ENCODE data around the gene USH2A. TPM values are rescaled to one million over a fixed set of nuclear protein-coding genes. Genes with fewer than 3 reads are reported as not detected.

USH2A gene
- total RNA-seq, 3 donors from 2014 or later, result not detected

DNA sequence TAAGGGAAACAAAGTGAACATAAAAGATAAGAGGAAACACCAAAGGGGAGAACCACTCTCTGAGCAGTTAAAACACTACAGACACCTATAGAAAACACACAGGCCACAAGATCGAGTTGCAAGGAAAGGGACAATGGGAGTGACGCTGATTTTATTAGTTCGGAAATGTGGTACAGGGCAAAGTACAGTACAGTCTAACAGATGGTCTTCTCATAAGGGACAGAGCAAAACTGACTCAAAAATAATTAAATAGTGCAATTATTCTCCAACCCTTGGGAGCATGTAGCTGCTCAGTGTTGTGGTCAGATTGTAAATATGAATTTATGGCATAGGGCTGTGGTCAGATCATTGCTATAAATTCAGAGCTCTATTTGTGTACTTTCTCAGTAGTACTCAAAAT is 352.0 kb downstream of the USH2A start:
- no peak overlapping the region for H3K4me3 Mint-ChIP-seq
- no peaks in the 10 kb centered on the region for H3K27me3 Mint-ChIP-seq (ENCODE audit: low read depth)
- H3K4me1 Mint-ChIP-seq (ENCODE audit: low read depth), result no peaks in the 10 kb centered on the region
- ATAC-seq (no peak), DNase-seq (no peak)
- peaks cover 12% of the 10 kb centered on the region for H3K9me3 Mint-ChIP-seq
- H3K36me3 Mint-ChIP-seq (ENCODE audit: insufficient read depth), result no peaks in the 10 kb centered on the region

- no peaks in the 10 kb centered on the region for H3K36me3 Mint-ChIP-seq (ENCODE audit: insufficient read depth)
- H3K9me3 Mint-ChIP-seq, result peaks cover 21% of the 10 kb centered on the region
- DNase-seq (no peak), ATAC-seq (no peak)
- no peaks in the 10 kb centered on the region for H3K27me3 Mint-ChIP-seq (ENCODE audit: low read depth)
- no peak overlapping the region for H3K4me3 Mint-ChIP-seq
- no peaks in the 10 kb centered on the region for H3K4me1 Mint-ChIP-seq (ENCODE audit: low read depth)
Measured at GRCh38 chr1:216064643-216065042, 358.6 kb downstream of the USH2A start.

DNA sequence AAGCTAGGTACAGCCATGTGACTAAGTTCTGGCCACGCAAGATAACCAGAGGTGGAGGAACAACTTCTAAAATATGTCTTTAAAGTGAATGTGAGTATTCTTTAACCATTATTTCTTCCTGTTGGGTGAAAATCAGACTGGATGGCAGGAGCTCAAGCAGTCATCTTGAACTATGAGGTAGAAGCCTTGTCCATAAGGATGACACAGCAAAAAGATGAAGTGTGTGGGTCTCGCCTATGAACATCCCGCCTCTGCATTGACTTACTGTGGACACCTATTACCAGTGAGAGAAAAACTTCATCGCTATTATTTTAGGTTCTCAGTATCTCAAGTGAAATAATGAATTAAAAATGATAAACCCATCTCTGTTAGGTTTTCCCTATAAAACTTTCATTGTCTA is 365.3 kb downstream of the USH2A start:
- Mint-ChIP-seq H3K4me1 (ENCODE audit: low read depth) (no peaks in the 10 kb centered on the region), H3K36me3 (ENCODE audit: insufficient read depth) (no peaks in the 10 kb centered on the region), H3K9me3 (peaks cover 14% of the 10 kb centered on the region), H3K27me3 (ENCODE audit: low read depth) (no peaks in the 10 kb centered on the region), H3K4me3 (no peak overlapping the region)
- DNase-seq, result no peak
- no peak for ATAC-seq

DNA sequence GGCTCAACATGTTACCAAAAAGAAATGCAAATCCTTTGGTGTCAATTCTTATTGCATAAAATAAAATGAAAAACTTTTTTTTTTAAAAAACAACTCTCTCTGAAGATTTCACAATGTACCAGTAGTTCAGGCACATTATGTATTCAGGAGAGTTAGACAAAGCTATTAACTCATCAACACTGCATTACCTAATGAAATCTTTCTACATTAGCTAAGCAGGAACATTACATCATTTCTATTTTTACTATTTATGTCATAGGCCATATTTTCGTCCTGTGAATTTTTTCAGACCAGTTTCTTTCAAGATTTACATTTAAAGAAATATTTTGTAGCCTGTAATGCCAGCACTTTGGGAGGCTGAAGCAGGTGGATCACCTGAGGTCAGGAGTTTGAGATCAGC is 366.2 kb downstream of the USH2A start:
- H3K9me3 Mint-ChIP-seq, result peaks cover 8% of the 10 kb centered on the region

GRCh38 chr1:216055004-216055403 is 368.2 kb downstream of the USH2A start:
- H3K9me3 Mint-ChIP-seq, result peaks cover 13% of the 10 kb centered on the region
- DNase-seq, result no peak
- no peak for ATAC-seq
- H3K4me3 Mint-ChIP-seq, result no peak overlapping the region
- H3K27me3 Mint-ChIP-seq (ENCODE audit: low read depth), result no peaks in the 10 kb centered on the region
- H3K36me3 Mint-ChIP-seq (ENCODE audit: insufficient read depth), result no peaks in the 10 kb centered on the region
- no peaks in the 10 kb centered on the region for H3K4me1 Mint-ChIP-seq (ENCODE audit: low read depth)

More for the DNA sequence above, 366.2 kb downstream of the USH2A start:
- H3K27me3 Mint-ChIP-seq (ENCODE audit: low read depth), result no peaks in the 10 kb centered on the region
- DNase-seq (no peak), ATAC-seq (no peak)
- no peaks in the 10 kb centered on the region for H3K36me3 Mint-ChIP-seq (ENCODE audit: insufficient read depth)
- H3K4me1 Mint-ChIP-seq (ENCODE audit: low read depth), result no peaks in the 10 kb centered on the region
- no peak overlapping the region for H3K4me3 Mint-ChIP-seq

DNA sequence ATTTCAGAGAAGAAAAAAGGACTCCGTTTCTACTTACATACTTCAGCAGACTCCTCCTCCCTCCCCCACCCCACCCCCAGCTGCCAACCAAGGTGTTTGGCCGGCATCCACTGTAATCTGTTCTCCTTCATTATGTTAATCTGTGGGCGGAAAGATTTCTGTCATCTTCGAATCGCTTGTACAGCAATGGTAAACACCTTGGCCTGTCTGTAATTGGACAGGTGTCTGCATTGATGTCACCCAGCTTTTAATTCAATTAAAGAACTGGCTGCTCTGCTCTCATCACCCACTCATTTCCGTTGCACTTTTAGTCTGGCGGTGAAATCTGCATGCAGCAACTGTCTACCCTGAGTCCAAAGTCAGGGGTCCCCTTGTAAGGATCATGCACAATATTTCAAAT is 368.6 kb downstream of the USH2A start:
- DNase-seq, result no peak
- H3K4me3 Mint-ChIP-seq, result no peak overlapping the region
- H3K9me3 Mint-ChIP-seq, result peaks cover 17% of the 10 kb centered on the region
- no peaks in the 10 kb centered on the region for H3K4me1 Mint-ChIP-seq (ENCODE audit: low read depth)
- no peak for ATAC-seq
- H3K36me3 Mint-ChIP-seq (ENCODE audit: insufficient read depth), result no peaks in the 10 kb centered on the region
- H3K27me3 Mint-ChIP-seq (ENCODE audit: low read depth), result no peaks in the 10 kb centered on the region

DNA sequence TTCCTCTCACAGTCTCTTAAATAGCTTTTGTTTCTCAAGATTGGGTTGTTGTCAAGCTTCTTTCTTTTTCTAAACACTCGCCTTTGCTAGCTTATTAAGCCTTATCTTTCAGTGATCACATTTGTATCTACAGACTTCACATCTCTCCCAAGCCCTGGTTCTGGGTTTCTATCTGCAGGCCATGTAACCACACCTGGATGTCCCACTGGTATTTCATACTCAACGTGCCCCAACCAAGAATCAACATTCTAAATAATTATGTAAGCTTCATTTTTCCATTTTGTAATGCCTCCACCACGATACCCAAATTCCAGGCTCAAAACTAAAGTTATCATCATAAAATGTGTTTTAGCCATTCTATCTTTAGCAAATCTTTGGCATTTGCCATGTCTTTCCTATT is 372.2 kb downstream of the USH2A start:
- H3K4me1 Mint-ChIP-seq (ENCODE audit: low read depth), result no peaks in the 10 kb centered on the region
- ATAC-seq, result no peak
- H3K9me3 Mint-ChIP-seq, result peaks cover 13% of the 10 kb centered on the region
- no peaks in the 10 kb centered on the region for H3K27me3 Mint-ChIP-seq (ENCODE audit: low read depth)
- no peak overlapping the region for H3K4me3 Mint-ChIP-seq
- DNase-seq, result no peak
- no peaks in the 10 kb centered on the region for H3K36me3 Mint-ChIP-seq (ENCODE audit: insufficient read depth)

DNA sequence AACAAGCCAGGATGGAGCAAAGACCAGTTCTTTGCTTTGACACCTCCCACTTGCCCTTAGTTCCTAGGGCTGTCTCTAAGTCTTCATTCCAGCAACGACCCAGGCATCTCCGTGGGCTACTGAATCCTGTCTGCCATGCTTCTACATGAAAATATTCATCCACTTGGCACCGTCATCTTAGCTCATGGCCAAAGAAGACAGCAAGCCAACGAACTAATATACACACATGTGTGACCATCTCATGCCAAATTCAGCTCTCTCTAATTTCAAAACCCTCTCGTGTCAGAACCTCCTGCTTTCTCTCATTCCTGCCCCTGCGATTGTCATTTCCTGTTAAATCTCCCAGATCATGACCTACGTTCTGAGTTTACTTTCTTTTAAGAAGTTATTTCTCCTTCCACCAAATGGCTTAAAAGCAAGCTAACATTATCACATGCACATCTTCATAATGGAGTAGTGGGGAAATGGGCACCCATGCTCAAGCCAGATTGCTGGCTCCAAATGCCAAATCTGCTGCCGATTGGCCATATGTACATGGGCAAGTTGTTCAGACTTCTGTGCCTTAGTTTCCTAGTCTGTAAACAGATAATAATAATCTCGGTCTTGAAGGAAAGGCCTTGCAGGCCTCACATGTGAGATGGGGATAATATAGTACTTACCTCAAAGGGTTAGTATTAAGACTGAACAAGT is 373.4 kb downstream of the USH2A start:
- H3K4me3 Mint-ChIP-seq, result no peak overlapping the region
- DNase-seq, result no peak
- H3K27me3 Mint-ChIP-seq (ENCODE audit: low read depth), result no peaks in the 10 kb centered on the region
- ATAC-seq, result no peak
- no peaks in the 10 kb centered on the region for H3K36me3 Mint-ChIP-seq (ENCODE audit: insufficient read depth)
- H3K9me3 Mint-ChIP-seq, result peaks cover 13% of the 10 kb centered on the region
- no peaks in the 10 kb centered on the region for H3K4me1 Mint-ChIP-seq (ENCODE audit: low read depth)

DNA sequence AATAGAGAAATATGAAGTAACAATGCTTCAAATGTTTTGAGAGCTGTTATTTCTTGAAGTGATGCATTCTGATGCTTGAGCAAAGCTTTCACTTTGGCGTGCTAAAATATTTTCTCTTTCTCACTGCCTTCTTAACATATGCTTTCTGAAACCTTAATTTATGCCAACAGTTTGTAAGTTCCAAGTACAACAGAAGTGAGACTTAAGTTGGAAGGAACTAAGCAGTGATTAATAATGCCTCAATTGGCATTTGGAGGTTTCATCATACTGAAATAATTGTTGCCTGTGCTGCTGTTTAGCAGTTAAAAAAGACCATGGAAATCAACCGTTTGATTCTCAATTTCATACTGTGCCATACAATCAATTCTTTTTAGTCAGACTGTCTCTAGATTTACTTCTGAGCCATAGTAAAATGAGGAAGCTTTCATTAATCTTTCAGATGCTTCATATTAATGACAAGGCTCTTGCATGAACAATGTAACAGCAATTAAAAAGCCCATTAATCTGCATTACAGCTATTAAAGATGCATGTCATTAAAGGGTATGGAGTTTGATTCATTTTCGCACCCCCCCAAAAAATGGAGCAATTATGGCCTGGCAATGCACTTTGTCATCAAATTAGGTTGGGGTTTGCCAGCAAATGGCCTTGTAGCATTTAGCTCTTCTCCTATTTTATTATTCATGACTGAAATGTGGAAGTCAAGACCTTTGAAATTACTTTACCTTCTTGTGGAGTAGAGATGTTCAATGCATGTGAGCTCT is 375.3 kb downstream of the USH2A start:
- ATAC-seq (no peak), DNase-seq (no peak)
- peaks cover 18% of the 10 kb centered on the region for H3K9me3 Mint-ChIP-seq
- no peaks in the 10 kb centered on the region for H3K27me3 Mint-ChIP-seq (ENCODE audit: low read depth)
- no peaks in the 10 kb centered on the region for H3K4me1 Mint-ChIP-seq (ENCODE audit: low read depth)
- H3K36me3 Mint-ChIP-seq (ENCODE audit: insufficient read depth), result no peaks in the 10 kb centered on the region
- H3K4me3 Mint-ChIP-seq, result no peak overlapping the region

DNA sequence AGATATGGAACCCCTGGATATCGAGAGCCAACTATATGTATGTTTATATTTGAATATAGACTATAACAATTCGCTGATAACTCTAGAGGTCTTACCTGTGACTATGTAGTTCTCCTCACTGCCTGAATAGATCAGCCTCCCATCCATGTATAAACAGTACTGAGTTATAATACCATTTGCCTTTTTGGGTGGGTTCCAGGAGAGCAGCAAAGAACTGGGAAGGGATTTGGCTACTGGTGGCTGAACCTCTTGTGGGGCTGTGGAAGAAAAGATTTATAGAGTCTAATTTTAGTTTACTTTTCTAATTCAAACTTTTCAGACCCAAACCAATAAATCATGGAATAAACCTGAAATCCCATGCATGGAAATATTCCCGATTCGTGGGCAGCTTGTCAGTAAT is 376.9 kb downstream of the USH2A start:
- Mint-ChIP-seq H3K4me3 (no peak overlapping the region), H3K36me3 (ENCODE audit: insufficient read depth) (no peaks in the 10 kb centered on the region), H3K27me3 (ENCODE audit: low read depth) (no peaks in the 10 kb centered on the region), H3K9me3 (peaks cover 17% of the 10 kb centered on the region), H3K4me1 (ENCODE audit: low read depth) (no peaks in the 10 kb centered on the region)
- DNase-seq (no peak), ATAC-seq (no peak)

GRCh38 chr1:216045400-216045799 is 377.8 kb downstream of the USH2A start:
- Mint-ChIP-seq H3K9me3 (peaks cover 12% of the 10 kb centered on the region), H3K36me3 (ENCODE audit: insufficient read depth) (no peaks in the 10 kb centered on the region), H3K4me1 (ENCODE audit: low read depth) (no peaks in the 10 kb centered on the region), H3K27me3 (ENCODE audit: low read depth) (no peaks in the 10 kb centered on the region), H3K4me3 (no peak overlapping the region)
- DNase-seq, result no peak
- no peak for ATAC-seq

DNA sequence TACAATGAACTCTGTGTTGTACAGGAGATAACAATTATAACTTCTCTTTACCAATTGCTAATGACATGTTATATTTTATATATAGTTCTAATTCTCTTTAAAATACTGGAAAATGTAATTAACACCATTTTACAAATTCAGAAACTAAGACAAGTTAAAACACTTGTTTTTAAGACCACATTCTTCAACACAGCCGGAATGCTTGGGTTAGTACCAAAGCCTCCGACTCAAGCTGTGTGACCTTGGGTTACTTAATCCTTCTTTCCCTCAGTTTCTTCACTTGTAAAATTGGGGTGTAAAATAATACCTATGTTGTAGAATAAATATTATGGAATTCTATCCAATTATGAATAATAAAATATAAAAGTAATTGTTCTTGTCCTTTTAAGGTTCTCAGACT is 378.7 kb downstream of the USH2A start:
- H3K4me1 Mint-ChIP-seq (ENCODE audit: low read depth), result no peaks in the 10 kb centered on the region
- H3K4me3 Mint-ChIP-seq, result no peak overlapping the region
- no peak for ATAC-seq

DNA sequence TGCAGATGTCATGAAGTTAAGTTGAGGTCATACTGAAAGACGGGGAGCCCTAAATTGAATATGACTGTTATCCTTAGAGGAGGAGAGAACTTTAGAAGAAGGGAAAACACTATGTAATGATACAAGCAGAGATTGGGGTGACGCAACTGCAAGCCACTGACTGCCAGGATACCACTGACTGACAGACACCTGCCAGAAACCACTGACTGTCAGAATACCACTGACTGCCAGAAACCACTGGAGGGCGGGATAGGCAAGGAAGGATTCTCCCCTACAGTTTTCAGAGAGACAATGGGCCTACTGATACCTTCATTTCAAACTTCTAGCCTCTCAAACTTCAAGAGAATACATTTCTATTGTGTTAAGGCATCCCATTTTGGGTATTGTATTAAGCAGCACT is 388.7 kb downstream of the USH2A start:
- Mint-ChIP-seq H3K9me3 (peaks cover 14% of the 10 kb centered on the region), H3K4me1 (ENCODE audit: low read depth) (no peaks in the 10 kb centered on the region), H3K36me3 (ENCODE audit: insufficient read depth) (no peaks in the 10 kb centered on the region), H3K27me3 (ENCODE audit: low read depth) (no peaks in the 10 kb centered on the region), H3K4me3 (no peak overlapping the region)
- no peak for ATAC-seq
- DNase-seq, result no peak

More for the DNA sequence above, 378.7 kb downstream of the USH2A start:
- no peaks in the 10 kb centered on the region for H3K27me3 Mint-ChIP-seq (ENCODE audit: low read depth)
- H3K9me3 Mint-ChIP-seq, result peaks cover 6% of the 10 kb centered on the region
- no peak for DNase-seq
- H3K36me3 Mint-ChIP-seq (ENCODE audit: insufficient read depth), result no peaks in the 10 kb centered on the region

DNA sequence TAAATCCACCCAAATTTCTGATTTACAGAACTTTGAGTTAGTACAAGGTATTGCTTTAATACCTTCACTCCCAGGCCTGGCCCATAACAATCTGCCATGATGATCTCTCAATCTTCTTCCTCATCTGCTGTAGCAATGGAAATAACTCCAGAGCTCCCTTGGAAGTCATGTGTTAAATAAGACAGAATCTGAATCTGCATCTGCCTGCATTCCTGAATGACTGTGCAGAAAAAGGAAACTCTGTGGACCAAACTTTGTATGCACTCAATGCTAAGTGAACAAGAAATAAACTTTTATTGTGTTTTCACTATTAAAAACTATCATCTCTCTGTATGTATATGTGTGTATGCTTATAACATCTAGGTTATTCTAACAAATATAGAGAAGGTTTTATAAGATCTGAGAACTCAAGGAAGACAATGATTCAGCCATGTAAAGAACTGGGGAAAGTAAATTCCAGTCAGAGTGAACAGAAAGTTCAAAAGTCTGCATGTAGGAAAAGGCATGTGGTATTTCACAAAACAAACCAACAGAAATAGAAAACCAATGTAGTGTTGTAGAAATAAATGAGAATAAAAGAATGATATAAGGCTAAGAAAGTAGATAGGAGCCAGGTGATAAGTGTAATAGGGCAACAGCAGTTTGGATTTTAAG is 390.2 kb downstream of the USH2A start:
- Mint-ChIP-seq H3K27me3 (ENCODE audit: low read depth) (no peaks in the 10 kb centered on the region), H3K36me3 (ENCODE audit: insufficient read depth) (no peaks in the 10 kb centered on the region), H3K4me1 (ENCODE audit: low read depth) (no peaks in the 10 kb centered on the region), H3K4me3 (no peak overlapping the region), H3K9me3 (peaks cover 13% of the 10 kb centered on the region)
- DNase-seq (no peak), ATAC-seq (no peak)

DNA sequence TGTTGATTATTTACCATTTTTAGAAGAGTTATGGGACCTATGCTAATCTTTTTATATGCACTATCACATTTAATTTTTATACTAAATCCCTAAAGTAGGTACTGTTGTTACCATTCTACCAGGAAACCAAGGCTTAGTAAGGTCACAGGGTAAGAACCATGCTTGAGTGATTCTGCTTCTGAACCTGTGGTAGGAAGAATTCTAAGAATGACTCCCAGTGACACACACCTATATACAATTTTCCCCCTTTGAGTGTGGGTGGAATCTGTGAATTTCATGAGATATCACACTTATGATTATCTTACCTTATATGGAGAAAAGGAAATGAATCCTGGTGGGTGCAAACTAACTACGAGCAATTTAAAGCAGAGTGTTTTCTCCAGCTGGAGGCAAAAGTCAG is 391.0 kb downstream of the USH2A start:
- no peak for DNase-seq
- ATAC-seq, result no peak
- no peaks in the 10 kb centered on the region for H3K36me3 Mint-ChIP-seq (ENCODE audit: insufficient read depth)
- peaks cover 6% of the 10 kb centered on the region for H3K9me3 Mint-ChIP-seq
- H3K4me3 Mint-ChIP-seq, result no peak overlapping the region
- no peaks in the 10 kb centered on the region for H3K4me1 Mint-ChIP-seq (ENCODE audit: low read depth)
- no peaks in the 10 kb centered on the region for H3K27me3 Mint-ChIP-seq (ENCODE audit: low read depth)
